Activated naive CD8-positive, alpha-beta T cell treated with anti-CD3 and anti-CD28 coated beads for 36 hours (primary cell): ENCODE results near the gene ALAS2. TPM values are rescaled to one million over a fixed set of nuclear protein-coding genes. Genes with fewer than 3 reads are reported as not detected.
"Not testable (repeated sequence)": the region's sequence is repeated elsewhere in the genome, so short reads cannot be mapped to it uniquely, and the experiment has no call there.

Source experiments
- DNase-seq: peaks from one replicate; pipeline ENCODE4 v3.0.0; 2021
- H3K27ac Mint-ChIP-seq: one replicate; pipeline ENCODE4 v1.8.0; 2022; ENCODE audit warnings: mild to moderate bottlenecking, moderate library complexity, mixed read lengths
- H3K27me3 Mint-ChIP-seq: one replicate; pipeline ENCODE4 v1.8.0; 2022; ENCODE audit warnings: mild to moderate bottlenecking, mixed read lengths
- H3K36me3 Mint-ChIP-seq: one replicate; pipeline ENCODE4 v1.8.0; 2021; ENCODE audit warnings: mild to moderate bottlenecking, mixed read lengths
- H3K4me1 Mint-ChIP-seq: one replicate; pipeline ENCODE4 v1.8.0; 2021; ENCODE audit warnings: mixed read lengths
- H3K4me3 Mint-ChIP-seq: one replicate; pipeline ENCODE4 v1.8.0; 2022; ENCODE audit warnings: mild to moderate bottlenecking, moderate library complexity, mixed read lengths
- H3K9me3 Mint-ChIP-seq: one replicate; pipeline ENCODE4 v1.8.0; 2022; ENCODE audit warnings: mixed read lengths
- total RNA-seq, 2 experiments: library from RNA; stranded (reverse); gene quantifications; one replicate each; pipeline ENCODE4 v1.2.3, GENCODE V29; 2021

Gene ALAS2
- total RNA-seq, 2 experiments from 2014 or later, result not detected

GRCh38 chrX:55014897-55015299 lies 15.9 kb downstream of the ALAS2 start:
- H3K36me3 Mint-ChIP-seq, result no peaks in the 10 kb centered on the region
- H3K27me3 Mint-ChIP-seq, result no peaks in the 10 kb centered on the region
- H3K9me3 Mint-ChIP-seq, result no peaks in the 10 kb centered on the region
- DNase-seq, result no peak
- no peak overlapping the region for H3K4me3 Mint-ChIP-seq
- H3K4me1 Mint-ChIP-seq, result no peaks in the 10 kb centered on the region
- no peak overlapping the region for H3K27ac Mint-ChIP-seq

GRCh38 chrX:55011294-55011693 lies 19.5 kb downstream of the ALAS2 start:
- no peak for DNase-seq
- no peaks in the 10 kb centered on the region for H3K27me3 Mint-ChIP-seq
- no peak overlapping the region for H3K4me3 Mint-ChIP-seq
- H3K27ac Mint-ChIP-seq, result no peak overlapping the region
- peaks cover 14% of the 10 kb centered on the region for H3K4me1 Mint-ChIP-seq
- peaks cover 7% of the 10 kb centered on the region for H3K36me3 Mint-ChIP-seq
- H3K9me3 Mint-ChIP-seq, result no peaks in the 10 kb centered on the region

DNA sequence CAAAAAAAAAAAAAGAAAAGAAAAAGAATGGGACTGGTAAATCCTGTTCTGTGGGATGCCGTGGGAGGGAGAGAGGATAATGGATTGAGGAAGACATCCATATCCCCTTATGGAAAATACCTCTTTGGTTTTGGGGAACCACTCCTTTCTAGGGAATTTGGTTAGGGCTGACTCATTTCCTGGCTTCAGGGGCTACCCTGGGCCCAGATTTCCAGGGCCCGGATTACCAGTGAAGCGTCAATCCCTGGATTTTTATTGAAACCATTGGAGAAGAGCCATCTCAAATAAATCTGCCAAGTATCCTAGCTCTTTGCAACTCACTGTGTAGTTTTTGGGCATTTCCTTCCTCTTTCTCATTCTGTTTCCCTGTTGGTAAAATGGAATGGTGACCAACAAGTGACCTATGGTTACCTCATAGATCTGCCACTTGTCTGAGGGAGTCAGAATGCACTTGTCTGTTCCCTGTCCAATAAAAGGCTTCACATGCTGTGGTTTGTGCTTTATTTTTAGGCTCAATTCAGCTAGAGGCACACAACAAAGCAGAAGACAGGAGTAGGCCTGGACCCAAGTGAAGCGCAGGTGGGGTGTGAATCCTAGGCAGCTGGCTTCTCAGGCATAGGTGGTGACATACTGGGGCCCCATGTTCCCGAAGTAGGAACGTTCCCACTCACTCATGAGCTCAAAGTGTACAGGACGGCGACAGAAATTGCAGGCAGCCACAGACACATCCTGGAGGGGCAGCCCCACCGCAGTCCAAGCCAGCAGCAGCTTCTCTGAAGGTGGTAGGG lies 22.0 kb downstream of the ALAS2 start:
- Mint-ChIP-seq H3K27me3 (no peaks in the 10 kb centered on the region), H3K4me1 (peaks cover 23% of the 10 kb centered on the region), H3K36me3 (peaks cover 24% of the 10 kb centered on the region), H3K9me3 (no peaks in the 10 kb centered on the region), H3K27ac (peak overlapping the region; percentile 60), H3K4me3 (no peak overlapping the region)
- peak; percentile 11 for DNase-seq

DNA sequence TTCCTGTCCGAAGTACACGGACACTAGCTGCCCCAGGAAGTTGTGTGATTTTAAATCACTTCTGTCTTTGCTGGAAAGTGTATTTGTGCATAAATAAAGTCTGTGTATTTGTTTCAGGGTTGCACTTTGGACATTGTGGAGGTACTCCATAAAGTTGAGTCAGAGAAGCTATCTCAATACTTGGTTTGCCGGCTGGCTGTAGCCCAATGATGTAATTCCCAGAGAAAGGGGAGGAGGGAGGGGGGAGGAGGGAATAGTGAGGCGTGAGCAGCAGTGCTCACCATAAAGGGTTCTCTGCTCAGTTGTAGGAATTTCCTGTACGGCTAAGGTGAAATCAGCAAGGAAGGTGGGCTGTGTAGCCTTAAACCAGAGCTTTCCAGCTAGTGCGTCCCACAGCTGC lies 23.1 kb downstream of the ALAS2 start:
- Mint-ChIP-seq H3K27ac (peak overlapping the region; percentile 32), H3K4me1 (peaks cover 27% of the 10 kb centered on the region), H3K36me3 (peaks cover 31% of the 10 kb centered on the region), H3K27me3 (no peaks in the 10 kb centered on the region), H3K4me3 (no peak overlapping the region), H3K9me3 (no peaks in the 10 kb centered on the region)
- no peak for DNase-seq

GRCh38 chrX:55006827-55007621 lies 23.8 kb downstream of the ALAS2 start:
- peaks cover 35% of the 10 kb centered on the region for H3K36me3 Mint-ChIP-seq
- H3K27ac Mint-ChIP-seq, result peak overlapping the region; percentile 32
- DNase-seq, result no peak
- H3K9me3 Mint-ChIP-seq, result no peaks in the 10 kb centered on the region
- H3K27me3 Mint-ChIP-seq, result no peaks in the 10 kb centered on the region
- H3K4me3 Mint-ChIP-seq, result no peak overlapping the region
- H3K4me1 Mint-ChIP-seq, result peaks cover 33% of the 10 kb centered on the region

- Mint-ChIP-seq H3K27me3 (no peaks in the 10 kb centered on the region), H3K36me3 (peaks cover 49% of the 10 kb centered on the region), H3K4me1 (peaks cover 39% of the 10 kb centered on the region), H3K27ac (no peak overlapping the region), H3K4me3 (no peak overlapping the region), H3K9me3 (no peaks in the 10 kb centered on the region)
- no peak for DNase-seq
Observed at GRCh38 chrX:55005256-55005655, 25.5 kb downstream of the ALAS2 start.

DNA sequence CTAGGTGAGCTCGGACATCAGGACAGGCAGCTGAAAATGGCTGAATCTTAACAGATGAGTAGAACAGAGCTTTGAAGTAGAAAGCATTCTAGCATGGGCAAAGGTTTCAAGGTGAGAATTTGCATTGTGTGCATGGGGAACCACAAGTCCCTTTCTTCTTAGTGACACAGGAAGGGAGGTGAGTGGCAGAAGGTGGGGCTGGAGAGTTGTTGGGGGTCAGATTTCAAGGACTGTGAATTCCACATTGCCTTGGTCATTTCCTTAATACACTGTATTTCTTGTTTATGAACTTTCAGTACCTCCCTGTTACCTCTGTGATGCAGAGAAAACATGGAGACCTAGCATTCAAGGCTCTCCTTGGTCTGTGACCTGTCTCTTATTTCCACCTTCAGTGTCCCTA lies 26.5 kb downstream of the ALAS2 start:
- Mint-ChIP-seq H3K9me3 (no peaks in the 10 kb centered on the region), H3K4me1 (peaks cover 39% of the 10 kb centered on the region), H3K36me3 (peaks cover 49% of the 10 kb centered on the region)

DNA sequence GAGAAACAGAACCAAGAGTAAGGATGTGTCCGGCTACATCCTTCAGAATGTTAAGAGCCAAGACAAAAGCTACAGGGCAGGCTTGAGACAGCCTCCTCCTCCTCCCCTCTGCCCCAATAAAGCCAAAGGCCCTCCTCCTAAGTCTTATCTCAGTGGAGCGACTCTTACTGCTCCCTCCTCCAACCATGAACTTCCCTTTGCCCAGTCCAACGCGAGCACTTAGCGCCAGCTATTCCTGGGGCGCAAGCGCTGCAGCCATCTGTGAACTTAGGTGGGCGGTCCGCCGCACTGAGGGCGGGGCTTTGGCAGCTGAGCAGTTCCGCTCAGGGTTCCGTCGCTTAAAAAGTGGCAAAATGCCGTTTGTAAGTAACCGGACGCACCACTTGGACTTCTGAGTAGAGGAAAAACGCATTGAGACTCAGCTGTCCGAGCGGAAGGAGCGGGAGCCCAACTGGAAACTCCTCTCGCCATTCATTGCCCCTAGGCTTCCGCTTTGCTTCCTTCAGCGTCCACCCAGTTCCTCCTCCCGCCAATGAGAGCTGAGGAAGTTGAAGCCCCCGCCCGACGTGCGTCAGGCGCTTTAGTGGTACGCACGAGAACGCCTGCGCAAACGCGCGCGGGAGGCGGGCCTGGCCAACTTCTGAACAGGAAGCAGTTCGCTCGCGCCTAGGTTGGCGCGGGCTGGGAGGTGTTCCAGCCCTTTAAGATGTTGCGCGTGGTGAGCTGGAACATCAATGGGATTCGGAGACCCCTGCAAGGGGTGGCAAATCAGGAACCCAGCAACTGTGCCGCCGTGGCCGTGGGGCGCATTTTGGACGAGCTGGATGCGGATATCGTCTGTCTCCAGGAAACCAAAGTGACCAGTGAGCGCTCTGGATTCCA lies 30.8 kb downstream of the ALAS2 start, which contains the start of gene APEX2:
Gene APEX2 (plus strand): TSS at position 647 of the 882 bp plus-strand sequence. CDS start 60 bp downstream, at position 707.
- H3K9me3 Mint-ChIP-seq, result no peaks in the 10 kb centered on the region
- peak within 1 kb of the TSS; percentile 97 for H3K4me3 Mint-ChIP-seq
- peak; percentile 86 for DNase-seq
- H3K27me3 Mint-ChIP-seq, result no peaks in the 10 kb centered on the region
- H3K4me1 Mint-ChIP-seq, result peaks cover 20% of the 10 kb centered on the region
- H3K36me3 Mint-ChIP-seq, result peaks cover 34% of the 10 kb centered on the region
- peak within 1 kb of the TSS; percentile 88 for H3K27ac Mint-ChIP-seq

More for the DNA sequence above, 26.5 kb downstream of the ALAS2 start:
- Mint-ChIP-seq H3K27me3 (no peaks in the 10 kb centered on the region), H3K27ac (no peak overlapping the region), H3K4me3 (no peak overlapping the region)
- no peak for DNase-seq

- no peak overlapping the region for H3K4me3 Mint-ChIP-seq
- peaks cover 3% of the 10 kb centered on the region for H3K4me1 Mint-ChIP-seq
- H3K27me3 Mint-ChIP-seq, result no peaks in the 10 kb centered on the region
- peaks cover 3% of the 10 kb centered on the region for H3K36me3 Mint-ChIP-seq
- no peak overlapping the region for H3K27ac Mint-ChIP-seq
- no peaks in the 10 kb centered on the region for H3K9me3 Mint-ChIP-seq
- DNase-seq, result no peak
Observed at GRCh38 chrX:54995621-54996020, 35.2 kb downstream of the ALAS2 start.

- Mint-ChIP-seq H3K27ac (no peak overlapping the region), H3K36me3 (no peaks in the 10 kb centered on the region)
Observed at GRCh38 chrX:54994668-54995351, 36.0 kb downstream of the ALAS2 start.

DNA sequence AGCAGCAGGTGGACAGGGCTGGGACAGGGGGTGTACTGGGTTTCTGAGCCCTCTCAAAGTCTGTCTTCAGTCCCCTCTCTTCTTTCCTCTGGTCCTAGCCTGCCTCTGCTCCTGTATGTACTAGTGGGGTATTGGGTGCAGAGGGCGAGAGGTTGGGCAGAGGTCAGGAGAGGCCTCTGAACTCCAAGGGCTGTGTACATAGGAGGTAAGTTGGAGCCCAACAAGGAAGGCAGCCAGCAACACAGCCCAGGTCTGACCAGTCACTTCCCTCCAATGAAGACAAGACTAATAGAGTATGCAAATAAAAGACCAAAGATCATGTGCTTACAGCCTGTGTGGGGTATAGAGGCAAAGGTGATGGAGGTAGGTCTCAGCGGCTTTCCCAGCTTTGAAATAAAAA lies 36.7 kb downstream of the ALAS2 start, which contains the start of gene PFKFB1:
Gene PFKFB1 (minus strand): TSS at position 90 of the 400 bp plus-strand sequence. CDS start 181 bp downstream, outside the sequence.
- Mint-ChIP-seq H3K36me3 (no peaks in the 10 kb centered on the region), H3K4me1 (peaks cover under 1% of the 10 kb centered on the region), H3K27me3 (no peaks in the 10 kb centered on the region), H3K9me3 (no peaks in the 10 kb centered on the region), H3K4me3 (no peak within 1 kb of the TSS), H3K27ac (no peak within 1 kb of the TSS)
- DNase-seq, result no peak

More at GRCh38 chrX:54994668-54995351, 36.0 kb downstream of the ALAS2 start:
- Mint-ChIP-seq H3K9me3 (no peaks in the 10 kb centered on the region), H3K4me1 (peaks cover 3% of the 10 kb centered on the region), H3K4me3 (no peak overlapping the region), H3K27me3 (no peaks in the 10 kb centered on the region)
- no peak for DNase-seq

DNA sequence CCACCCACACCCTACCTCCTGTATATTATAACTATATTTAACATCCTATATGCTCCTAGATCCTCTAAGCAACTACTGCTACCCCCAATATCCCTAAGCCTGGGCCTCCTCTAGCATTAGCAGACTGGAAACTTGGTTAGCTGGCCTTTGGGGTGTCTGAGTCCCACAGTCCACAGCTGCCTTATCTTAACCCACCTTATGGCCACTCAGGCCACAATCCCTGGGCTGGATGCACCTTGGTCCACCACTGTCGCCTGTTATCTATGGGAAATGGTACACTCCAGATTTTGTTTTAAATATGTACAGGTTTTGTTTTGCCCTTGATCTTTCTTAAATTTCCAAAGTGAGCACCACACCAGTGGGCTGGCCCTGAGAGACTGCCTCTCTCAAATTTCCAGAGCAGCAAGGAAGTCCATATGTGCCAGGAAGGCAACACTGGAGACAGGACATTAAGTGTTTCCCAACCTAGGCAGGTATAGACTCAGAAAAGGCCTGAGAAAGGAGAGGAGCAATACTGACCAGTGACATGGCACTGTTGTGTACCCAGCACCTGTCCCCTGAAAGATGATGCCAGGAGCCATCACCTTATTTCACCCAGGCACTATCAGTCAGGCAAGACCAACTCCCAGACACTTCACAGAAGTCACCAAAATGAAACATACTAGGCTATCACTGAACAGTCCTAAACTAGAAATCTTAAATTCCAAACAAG lies 37.7 kb downstream of the ALAS2 start:
- no peaks in the 10 kb centered on the region for H3K9me3 Mint-ChIP-seq
- H3K4me3 Mint-ChIP-seq, result no peak overlapping the region
- no peaks in the 10 kb centered on the region for H3K4me1 Mint-ChIP-seq
- DNase-seq, result no peak
- no peaks in the 10 kb centered on the region for H3K27me3 Mint-ChIP-seq
- H3K27ac Mint-ChIP-seq, result no peak overlapping the region
- H3K36me3 Mint-ChIP-seq, result no peaks in the 10 kb centered on the region

GRCh38 chrX:54991706-54992105 lies 39.1 kb downstream of the ALAS2 start:
- Mint-ChIP-seq H3K27me3 (no peaks in the 10 kb centered on the region), H3K27ac (no peak overlapping the region)
- no peak for DNase-seq

DNA sequence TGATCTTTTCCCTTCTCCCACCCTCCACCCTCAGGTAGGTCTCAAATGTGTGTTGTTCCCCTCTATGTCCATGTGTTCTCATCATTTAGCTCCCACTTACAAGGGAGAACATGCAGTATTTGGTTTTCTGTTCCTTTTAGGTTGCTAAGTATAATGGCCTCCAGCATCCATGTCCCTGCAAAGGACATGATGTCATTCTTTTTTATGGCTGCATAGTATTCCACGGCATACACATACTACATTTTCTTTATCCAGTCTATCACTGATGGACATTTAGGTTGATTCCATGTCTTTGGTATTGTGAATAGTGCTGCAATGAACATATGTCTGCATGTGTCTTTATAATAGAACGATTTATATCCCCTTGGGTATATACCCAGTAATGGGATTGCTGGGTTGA lies 47.5 kb downstream of the ALAS2 start:
- not testable (repeated sequence) for H3K4me3 Mint-ChIP-seq, H3K9me3 Mint-ChIP-seq, H3K4me1 Mint-ChIP-seq, DNase-seq, H3K36me3 Mint-ChIP-seq, H3K27ac Mint-ChIP-seq, H3K27me3 Mint-ChIP-seq

More at GRCh38 chrX:54991706-54992105, 39.1 kb downstream of the ALAS2 start:
- H3K9me3 Mint-ChIP-seq, result no peaks in the 10 kb centered on the region
- H3K36me3 Mint-ChIP-seq, result no peaks in the 10 kb centered on the region
- no peaks in the 10 kb centered on the region for H3K4me1 Mint-ChIP-seq
- H3K4me3 Mint-ChIP-seq, result no peak overlapping the region
